Measurements from ENCODE around the gene SPATS2.

SPATS2 gene

GRCh38 chr12:49562233-49562632, 195.0 kb downstream of the SPATS2 start:
- no peaks in the 10 kb centered on the region for H3K27me3 Mint-ChIP-seq
- no peaks in the 10 kb centered on the region for H3K9me3 Mint-ChIP-seq
- H3K36me3 Mint-ChIP-seq = peaks cover 13% of the 10 kb centered on the region
- no peak overlapping the region for H3K27ac Mint-ChIP-seq
- H3K4me3 Mint-ChIP-seq = no peak overlapping the region
- peaks cover 42% of the 10 kb centered on the region for H3K4me1 Mint-ChIP-seq

- H3K27ac Mint-ChIP-seq = no peak overlapping the region
- H3K36me3 Mint-ChIP-seq = peaks cover 13% of the 10 kb centered on the region
- H3K9me3 Mint-ChIP-seq = no peaks in the 10 kb centered on the region
- no peaks in the 10 kb centered on the region for H3K27me3 Mint-ChIP-seq
- no peak overlapping the region for H3K4me3 Mint-ChIP-seq
- H3K4me1 Mint-ChIP-seq = peaks cover 46% of the 10 kb centered on the region
Measured at GRCh38 chr12:49562831-49563230, 195.6 kb downstream of the SPATS2 start.

- H3K9me3 Mint-ChIP-seq = no peaks in the 10 kb centered on the region
- peak overlapping the region; percentile 23 for H3K27ac Mint-ChIP-seq
- H3K4me3 Mint-ChIP-seq = no peak overlapping the region
- H3K36me3 Mint-ChIP-seq = peaks cover 13% of the 10 kb centered on the region
- no peaks in the 10 kb centered on the region for H3K27me3 Mint-ChIP-seq
- peaks cover 55% of the 10 kb centered on the region for H3K4me1 Mint-ChIP-seq
Measured at GRCh38 chr12:49563951-49564685, 196.9 kb downstream of the SPATS2 start.

- Mint-ChIP-seq H3K36me3 (peaks cover 12% of the 10 kb centered on the region), H3K27ac (peak overlapping the region; percentile 46), H3K4me1 (peaks cover 55% of the 10 kb centered on the region), H3K27me3 (no peaks in the 10 kb centered on the region), H3K4me3 (peak overlapping the region; percentile 42), H3K9me3 (no peaks in the 10 kb centered on the region)
Measured at GRCh38 chr12:49564686-49565405, 197.6 kb downstream of the SPATS2 start.

- Mint-ChIP-seq H3K36me3 (peaks cover 10% of the 10 kb centered on the region), H3K27ac (peak overlapping the region; percentile 90), H3K27me3 (no peaks in the 10 kb centered on the region), H3K4me3 (peak overlapping the region; percentile 44), H3K4me1 (peaks cover 55% of the 10 kb centered on the region), H3K9me3 (no peaks in the 10 kb centered on the region)
Measured at GRCh38 chr12:49565406-49566265, 198.4 kb downstream of the SPATS2 start.

- Mint-ChIP-seq H3K27me3 (no peaks in the 10 kb centered on the region), H3K9me3 (no peaks in the 10 kb centered on the region), H3K4me1 (peaks cover 58% of the 10 kb centered on the region), H3K27ac (no peak overlapping the region), H3K36me3 (peaks cover 7% of the 10 kb centered on the region), H3K4me3 (peak overlapping the region; percentile 11)
Measured at GRCh38 chr12:49566361-49566760, 199.1 kb downstream of the SPATS2 start.

- Mint-ChIP-seq H3K4me1 (peaks cover 65% of the 10 kb centered on the region), H3K36me3 (peaks cover 5% of the 10 kb centered on the region), H3K27me3 (no peaks in the 10 kb centered on the region), H3K27ac (peak overlapping the region; percentile 99), H3K9me3 (no peaks in the 10 kb centered on the region), H3K4me3 (peak overlapping the region; percentile 99)
Measured at GRCh38 chr12:49567302-49567610, 200.0 kb downstream of the SPATS2 start.

GRCh38 chr12:49567611-49568441, 200.6 kb downstream of the SPATS2 start, which contains the start of gene MCRS1:
Gene MCRS1, minus strand, starts transcription at chr12:49568142. Its CDS starts 1,411 bp downstream, at chr12:49566731.
- Mint-ChIP-seq H3K36me3 (peaks cover 4% of the 10 kb centered on the region), H3K4me3 (peak within 1 kb of the TSS; percentile 99), H3K27ac (peak within 1 kb of the TSS; percentile 99), H3K4me1 (peaks cover 65% of the 10 kb centered on the region), H3K27me3 (no peaks in the 10 kb centered on the region), H3K9me3 (no peaks in the 10 kb centered on the region)

- H3K27me3 Mint-ChIP-seq = no peaks in the 10 kb centered on the region
- H3K4me1 Mint-ChIP-seq = peaks cover 65% of the 10 kb centered on the region
- H3K36me3 Mint-ChIP-seq = peaks cover 4% of the 10 kb centered on the region
- no peaks in the 10 kb centered on the region for H3K9me3 Mint-ChIP-seq
- peak overlapping the region; percentile 99 for H3K27ac Mint-ChIP-seq
- H3K4me3 Mint-ChIP-seq = peak overlapping the region; percentile 99
Measured at GRCh38 chr12:49568442-49569162, 201.3 kb downstream of the SPATS2 start.

Measured in activated naive CD4-positive, alpha-beta T cell treated with anti-CD3 and anti-CD28 coated beads, Interleukin-2, amount 50 U/mL, for 24 hours (primary cell).